Mucosa of descending colon (tissue), 3 donors: ENCODE results near the gene ANKMY1. TPM values are rescaled to one million over a fixed set of nuclear protein-coding genes. Genes with fewer than 3 reads are reported as not detected.

Experiments
- ATAC-seq: fragments of 200-7000 bp; cut with Tn5 transposase; one replicate; pipeline ENCODE4 v1.9.1; 2020; ENCODE audit warnings: mild to moderate bottlenecking, moderate library complexity
- DNase-seq, 3 donors: peaks; one replicate each; pipeline ENCODE4 v3.0.0-alpha.2; 2020
- H3K36me3 ChIP-seq: fragments of 200-600 bp; one replicate; pipeline ENCODE4 v1.8.0; 2021; ENCODE audit warnings: low read depth, mild to moderate bottlenecking
- H3K4me1 ChIP-seq: fragments of 200-600 bp; one replicate; pipeline ENCODE4 v1.8.0; 2021; ENCODE audit warnings: low read depth, mild to moderate bottlenecking
- H3K4me3 ChIP-seq: fragments of 200-600 bp; one replicate; pipeline ENCODE4 v1.8.0; 2021; ENCODE audit warnings: mild to moderate bottlenecking
- H3K9me3 ChIP-seq: fragments of 200-600 bp; one replicate; pipeline ENCODE4 v1.8.0; 2021; ENCODE audit warnings: mild to moderate bottlenecking
- CTCF ChIP-seq: fragments of 200-600 bp; IDR thresholded peaks from one replicate; pipeline ENCODE4 v1.8.0; 2022; ENCODE audit warnings: antibody characterized with exemption, mild to moderate bottlenecking
- intact Hi-C, 2 donors: fragments of 100-400 bp; cut with DNase I in 1 of 2; cut with micrococcal nuclease in 1 of 2; formaldehyde crosslinking; loops; one replicate each; pipeline versions ENCODE4 v1.11.0 to v1.11.1; 2022; cut with DNase I, micrococcal nuclease
- total RNA-seq, 3 donors: library from RNA; stranded (reverse); fragmentation: NEBNext Ultra II Directional in 2 of 3; extraction: Animal tissue kit (Norgen Biotek cat#: 25700) in 2 of 3; gene quantifications; one replicate each; pipeline versions ENCODE4 v1.2.1 to v1.2.4, GENCODE V29; 2021 to 2023
- donor health status: DM: no; HTN: no; CAD: no; lungs with moderate emphysema.
- donor health status: DM: no; HTN: no; CAD: no.
- donor health status: DM: no; HTN: yes; CAD: no.

The ANKMY1 gene
- total RNA-seq, 3 donors from 2014 or later = 23.0 to 32.7 (median 23.5) TPM

- TF ChIP-seq CTCF = no peak
- DNase-seq (no peak), ATAC-seq (no peak)
- Histone ChIP-seq H3K9me3 (no peaks in the 10 kb centered on the region), H3K4me3 (no peak overlapping the region), H3K36me3 (no peaks in the 10 kb centered on the region), H3K4me1 (no peaks in the 10 kb centered on the region)
- intact Hi-C loops = no loop called here
Measured at GRCh38 chr2:240538031-240538780, 19.6 kb downstream of the ANKMY1 start.

GRCh38 chr2:240532031-240532775 lies 25.6 kb downstream of the ANKMY1 start:
- DNase-seq (no peak), ATAC-seq (no peak)
- Histone ChIP-seq H3K4me1 (no peaks in the 10 kb centered on the region), H3K36me3 (no peaks in the 10 kb centered on the region), H3K4me3 (no peak overlapping the region), H3K9me3 (peaks cover 23% of the 10 kb centered on the region)
- intact Hi-C loops = no loop called here
- no peak for TF ChIP-seq CTCF

GRCh38 chr2:240531038-240531437 lies 26.8 kb downstream of the ANKMY1 start:
- intact Hi-C loops = no loop called here
- no peak for ATAC-seq
- Histone ChIP-seq H3K9me3 (peaks cover 23% of the 10 kb centered on the region), H3K4me1 (no peaks in the 10 kb centered on the region), H3K4me3 (no peak overlapping the region), H3K36me3 (no peaks in the 10 kb centered on the region)
- TF ChIP-seq CTCF = no peak
- DNase-seq = no peak

- no peak for ATAC-seq
- no peak for DNase-seq
- TF ChIP-seq CTCF = no peak
- no peaks in the 10 kb centered on the region for H3K4me1 ChIP-seq
- H3K4me3 ChIP-seq = no peak overlapping the region
- peaks cover 31% of the 10 kb centered on the region for H3K9me3 ChIP-seq
- intact Hi-C loops = no loop called here
- H3K36me3 ChIP-seq = no peaks in the 10 kb centered on the region
Measured at GRCh38 chr2:240530181-240530580, 27.6 kb downstream of the ANKMY1 start.

GRCh38 chr2:240529344-240529999 lies 28.3 kb downstream of the ANKMY1 start:
- no peak for DNase-seq

More at GRCh38 chr2:240529344-240529999, 28.3 kb downstream of the ANKMY1 start:
- Histone ChIP-seq H3K36me3 (no peaks in the 10 kb centered on the region), H3K4me1 (no peaks in the 10 kb centered on the region), H3K4me3 (no peak overlapping the region), H3K9me3 (peaks cover 38% of the 10 kb centered on the region)
- no peak for ATAC-seq
- intact Hi-C loops = no loop called here
- TF ChIP-seq CTCF = no peak
